GM21447 (cell line): ENCODE results near the gene EFNA4.
"Not testable (repeated sequence)": the region's sequence is repeated elsewhere in the genome, so short reads cannot be mapped to it uniquely, and the experiment has no call there.

Experiments used
- ATAC-seq: cut with Tn5 transposase; IDR thresholded peaks from one replicate; pipeline ENCODE4 v1.9.1; 2021; ENCODE audit not compliant: unreplicated experiment

The EFNA4 gene

GRCh38 chr1:155116113-155116764 is 52.7 kb downstream of the EFNA4 start:
- ATAC-seq: no peak

- no peak for ATAC-seq
Observed at GRCh38 chr1:155117610-155118009, 54.1 kb downstream of the EFNA4 start.

- not testable (repeated sequence) for ATAC-seq
Observed at GRCh38 chr1:155118090-155118489, 54.5 kb downstream of the EFNA4 start.
